Inflammatory macrophage treated with lipopolysaccharide for 1 hour (primary cell): Measurements from ENCODE around the gene RPRD1A.
A peak's percentile ranks its signal among the peaks of the same experiment; 100 is the strongest.
"Not testable (repeated sequence)": the region's sequence is repeated elsewhere in the genome, so short reads cannot be mapped to it uniquely, and the experiment has no call there.

ENCODE experiments used
- DNase-seq, 2 donors: peaks; one replicate each; pipeline ENCODE4 v3.0.0-alpha.2; 2020 to 2022

The RPRD1A gene

DNA sequence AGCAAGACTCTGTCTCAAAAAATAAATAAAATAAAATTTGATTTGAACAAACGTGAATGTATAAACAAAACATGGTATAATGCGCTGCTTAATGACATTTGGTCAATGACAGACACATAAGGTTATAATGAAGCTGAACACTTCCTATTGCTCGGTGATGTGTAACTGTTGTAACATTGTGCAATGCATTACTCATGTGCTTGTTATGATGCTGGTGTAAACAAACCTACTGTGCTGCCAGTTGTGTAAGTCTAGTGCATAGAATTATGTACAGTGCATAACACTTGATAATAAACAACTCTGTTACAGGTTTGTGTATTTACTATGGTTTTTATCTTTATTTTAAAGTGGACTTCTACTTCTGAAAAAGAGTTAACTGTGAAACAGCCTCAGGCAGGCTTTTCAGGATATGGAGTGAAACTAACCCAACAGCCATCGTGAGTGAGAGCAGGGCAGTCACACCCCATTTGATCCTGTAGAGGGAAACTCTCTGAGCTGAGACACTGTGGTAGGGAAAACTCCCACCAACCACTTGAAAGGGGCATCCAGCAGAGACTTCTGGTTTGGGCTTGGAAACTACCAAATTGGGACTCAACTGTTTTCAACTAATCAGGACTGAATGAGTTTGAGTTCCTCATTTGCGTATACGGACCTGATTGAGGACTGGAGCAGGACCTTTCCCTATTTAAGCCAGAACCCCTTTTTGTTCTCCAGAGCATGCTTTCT lies 8.7 kb upstream of the RPRD1A start:
- peak; percentile 78 to 81 for DNase-seq

GRCh38 chr18:36074435-36074834 lies 7.1 kb upstream of the RPRD1A start:
- DNase-seq = no peak

DNA sequence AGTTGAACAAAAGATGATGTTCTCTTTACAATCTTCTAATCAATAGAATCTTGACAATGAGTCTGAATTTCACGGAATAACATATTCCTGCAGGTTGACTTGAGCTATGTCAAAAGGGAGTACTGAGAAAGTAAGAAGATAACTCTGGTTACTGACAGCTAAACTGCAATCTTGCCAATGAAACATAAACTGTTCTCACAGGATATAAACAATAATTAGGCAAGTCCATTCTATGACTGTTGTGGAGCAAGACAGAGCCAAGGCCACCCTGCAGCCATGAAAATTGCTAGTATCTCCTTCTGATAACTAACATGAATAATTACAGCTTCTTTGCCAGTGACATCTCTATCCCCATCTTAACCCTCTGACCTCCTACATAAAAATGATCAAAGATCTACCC lies 6.3 kb upstream of the RPRD1A start:
- no peak for DNase-seq

DNA sequence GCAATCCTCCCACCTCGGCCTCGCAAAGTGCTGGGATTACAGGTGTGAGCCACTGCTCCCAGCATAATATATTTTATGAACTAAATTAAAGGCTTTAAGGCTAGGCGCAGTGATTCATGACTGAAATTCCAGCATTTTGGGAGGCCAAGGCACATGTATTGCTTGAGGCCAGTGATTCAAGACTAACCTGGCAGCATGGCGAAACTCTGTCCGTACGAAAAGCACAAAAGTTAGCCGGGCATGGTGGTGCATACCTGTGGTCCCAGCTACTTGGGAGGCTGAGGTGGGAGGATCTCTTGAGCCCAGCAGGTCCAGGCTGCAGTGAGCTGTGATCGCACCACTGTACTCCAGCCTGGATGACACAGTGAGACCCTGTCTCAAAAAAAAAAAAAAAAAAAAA lies 5.0 kb upstream of the RPRD1A start:
- DNase-seq = not testable (repeated sequence)

- peak; percentile 21 to 26 for DNase-seq
These were observed 689 bp downstream of the RPRD1A start for GRCh38 chr18:36066686-36067054.

GRCh38 chr18:36066001-36066400 lies 1.4 kb downstream of the RPRD1A start:
- no peak for DNase-seq

- not testable (repeated sequence) for DNase-seq
These were observed 2.6 kb downstream of the RPRD1A start for GRCh38 chr18:36064809-36065079.

DNA sequence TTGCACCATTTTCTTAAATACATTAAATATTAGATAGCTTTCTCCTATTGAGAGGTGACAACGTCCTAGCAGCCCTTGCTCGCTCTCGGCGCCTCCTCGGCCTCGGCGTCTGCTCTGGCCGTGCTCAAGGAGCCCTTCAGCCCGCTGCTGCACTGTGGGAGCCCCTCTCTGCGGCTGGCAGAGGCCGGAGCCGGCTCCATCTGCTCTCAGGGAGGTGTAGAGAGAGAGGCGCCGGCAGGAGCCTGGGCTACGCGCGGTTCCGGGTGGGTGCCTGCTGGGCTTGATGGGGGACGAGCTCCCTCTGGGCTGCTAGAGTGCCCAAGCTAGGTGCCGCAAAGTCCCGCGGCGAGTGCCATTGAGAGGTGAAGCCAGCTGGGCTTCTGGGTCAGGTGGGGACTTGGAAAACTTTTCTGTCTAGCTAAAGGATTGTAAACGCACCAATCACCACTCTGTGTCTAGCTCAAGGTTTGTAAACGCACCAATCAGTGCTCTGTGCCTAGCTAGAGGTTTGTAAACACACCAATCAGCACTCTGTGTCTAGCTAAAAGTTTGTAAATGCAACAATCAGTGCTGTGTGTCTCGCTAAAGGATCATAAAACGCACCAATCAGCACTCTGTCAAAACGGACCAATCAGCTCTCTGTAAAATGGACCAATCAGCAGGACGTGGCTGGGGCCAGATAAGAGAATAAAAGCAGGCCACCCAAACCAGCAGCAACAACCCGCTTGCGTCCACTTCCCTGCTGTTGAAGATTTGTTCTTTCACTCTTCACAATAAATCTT lies 3.1 kb downstream of the RPRD1A start:
- no peak for DNase-seq

- DNase-seq = no peak
These were observed 8.7 kb downstream of the RPRD1A start for GRCh38 chr18:36058674-36059073.

- DNase-seq = no peak
These were observed 15.6 kb downstream of the RPRD1A start for GRCh38 chr18:36051760-36052159.

GRCh38 chr18:36050479-36050878 lies 16.9 kb downstream of the RPRD1A start:
- DNase-seq = no peak

DNA sequence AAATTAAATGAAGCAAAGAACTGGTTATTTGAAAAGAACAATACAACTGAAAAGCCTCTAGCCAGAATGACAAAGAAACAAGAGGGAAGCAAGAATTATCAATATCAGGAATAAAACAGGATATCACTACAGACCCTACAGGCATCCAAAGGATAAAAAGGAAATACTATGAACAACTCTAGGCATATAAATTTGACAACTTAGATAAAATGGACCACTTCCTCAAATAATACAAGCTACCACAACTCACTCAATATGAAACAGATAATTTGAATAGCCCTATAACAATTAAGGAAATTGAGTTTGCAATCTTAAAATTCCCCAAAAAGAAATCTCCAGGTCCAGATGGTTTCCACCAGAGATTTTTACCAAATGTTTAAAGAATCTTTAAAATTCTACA lies 19.8 kb downstream of the RPRD1A start:
- DNase-seq = no peak

DNA sequence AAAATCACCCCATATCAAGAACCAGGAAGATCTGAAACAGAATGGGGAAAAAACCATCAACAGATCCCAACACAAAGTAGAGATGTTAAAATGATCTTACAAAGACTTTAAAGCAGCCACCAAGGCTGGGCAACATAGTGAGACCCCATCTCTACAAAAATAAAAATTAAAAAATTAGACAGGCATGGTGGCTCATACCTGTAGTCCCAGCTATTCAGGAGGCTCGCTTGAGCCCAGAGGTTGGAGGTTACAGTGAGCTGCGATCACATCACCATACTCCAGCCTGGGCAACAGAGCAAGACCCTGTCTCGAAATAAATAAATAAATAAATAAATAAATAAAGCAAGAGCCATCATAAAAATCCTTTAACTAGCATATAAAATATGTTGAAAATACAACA lies 20.5 kb downstream of the RPRD1A start:
- DNase-seq = no peak

- no peak for DNase-seq
These were observed 21.9 kb downstream of the RPRD1A start for GRCh38 chr18:36045241-36045991.

GRCh38 chr18:36043153-36043552 lies 24.2 kb downstream of the RPRD1A start:
- no peak for DNase-seq

DNA sequence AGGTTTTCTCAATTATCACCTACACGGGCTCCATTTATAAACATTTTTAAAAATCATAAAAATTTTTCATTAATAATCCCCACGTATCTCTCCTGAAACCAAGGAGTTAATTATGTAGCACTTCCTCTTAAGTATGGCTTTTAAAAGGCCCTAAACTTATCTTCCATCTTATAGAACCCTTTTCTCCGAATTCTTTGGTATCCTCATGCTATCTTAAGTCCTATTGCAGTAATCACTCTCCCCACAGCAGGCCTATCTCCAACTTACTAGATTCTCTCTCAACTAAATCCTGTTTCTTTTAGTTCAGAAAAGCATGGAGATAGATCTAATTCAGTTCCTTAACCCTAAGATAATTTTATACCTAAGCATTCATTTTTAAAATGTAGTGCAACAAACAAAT lies 26.2 kb downstream of the RPRD1A start:
- no peak for DNase-seq

- DNase-seq = no peak
These were observed 29.2 kb downstream of the RPRD1A start for GRCh38 chr18:36038102-36038663.

- no peak for DNase-seq
These were observed 32.1 kb downstream of the RPRD1A start for GRCh38 chr18:36035253-36035652.

DNA sequence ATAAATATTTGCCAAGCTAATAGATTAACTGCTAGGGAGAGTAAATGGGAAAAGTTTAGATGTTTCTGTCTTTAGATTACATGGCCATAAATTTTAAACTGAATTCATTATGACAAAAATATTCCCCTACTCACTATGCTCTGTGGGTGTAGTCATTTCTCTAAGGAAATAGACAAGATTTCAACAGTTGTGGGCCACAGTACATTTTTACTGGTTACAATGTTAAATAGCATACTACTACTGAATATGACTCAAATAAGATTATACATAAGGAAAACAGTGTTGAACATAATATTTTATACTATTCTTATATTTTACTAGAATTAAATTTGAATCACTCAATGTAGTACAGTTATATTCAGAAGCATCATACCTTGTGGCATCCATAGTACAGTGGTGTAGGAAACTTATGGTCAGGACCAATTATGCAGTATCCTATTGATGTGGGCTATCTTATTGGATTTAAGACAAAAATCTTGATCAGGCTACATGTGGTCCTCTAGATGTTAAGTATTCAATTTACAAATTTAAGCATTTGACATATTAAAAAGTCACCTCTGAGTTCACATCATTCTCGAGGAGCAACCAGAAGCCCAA lies 33.0 kb downstream of the RPRD1A start:
- DNase-seq = no peak

DNA sequence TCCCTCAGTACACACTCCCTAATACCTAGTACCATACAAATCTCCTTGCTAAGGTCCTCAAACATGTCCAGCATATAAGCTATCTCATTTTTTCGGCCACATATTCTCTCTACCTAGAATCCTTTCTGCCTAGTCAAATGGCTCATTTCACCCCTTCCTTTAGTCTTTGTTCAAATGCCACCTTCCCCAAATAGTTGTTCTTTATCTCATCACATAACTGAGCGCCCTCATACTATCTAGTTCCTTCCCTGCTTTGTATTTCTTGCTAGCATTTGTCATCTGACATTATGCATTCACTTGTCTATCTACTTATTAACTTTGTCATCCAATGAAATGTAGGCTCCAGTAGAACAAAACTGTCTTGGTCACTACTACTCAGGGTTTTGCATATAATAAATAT lies 35.5 kb downstream of the RPRD1A start:
- DNase-seq = no peak

DNA sequence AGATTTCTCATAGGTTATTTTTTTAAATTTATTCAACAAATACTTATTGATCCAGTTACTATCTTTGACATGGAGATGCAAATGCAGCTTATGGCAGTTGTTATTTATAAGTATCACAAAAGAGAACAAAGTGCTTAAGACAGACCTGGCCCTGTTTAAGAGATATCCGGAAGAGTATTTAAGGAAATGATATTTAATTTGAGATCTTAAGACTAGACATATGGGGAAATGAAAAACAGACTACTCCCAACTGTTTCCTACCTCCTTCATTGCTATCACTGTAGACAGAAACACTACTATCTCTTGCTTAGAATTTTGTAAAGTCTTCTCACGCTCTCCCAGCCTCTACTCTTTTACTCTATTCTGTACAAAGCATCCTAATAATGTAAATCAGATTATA lies 36.0 kb downstream of the RPRD1A start:
- no peak for DNase-seq

DNA sequence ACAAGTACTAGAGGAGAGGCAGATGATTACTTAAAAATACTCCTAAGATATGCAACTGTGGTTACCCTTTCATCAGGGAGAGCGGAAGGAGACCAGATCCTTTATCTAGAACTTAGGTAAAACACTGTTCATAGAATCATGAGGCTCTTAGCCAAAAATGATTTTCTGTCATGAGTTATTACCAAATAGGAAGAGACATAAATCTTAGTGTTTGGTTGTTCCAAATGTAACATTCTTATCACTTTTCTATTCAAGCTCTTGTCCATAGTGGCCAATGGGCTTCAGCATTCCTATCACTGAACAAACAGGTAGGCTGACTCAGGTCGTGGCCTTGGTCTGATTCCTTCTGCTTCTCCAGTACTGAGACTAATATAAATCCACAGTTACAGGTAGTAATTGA lies 38.5 kb downstream of the RPRD1A start:
- DNase-seq = no peak

- no peak for DNase-seq
These were observed 42.3 kb downstream of the RPRD1A start for GRCh38 chr18:36025025-36025424.
